ENCODE data around the gene EPN2. TPM values are rescaled to one million over a fixed set of nuclear protein-coding genes. Genes with fewer than 3 reads are reported as not detected.

Gene EPN2
- total RNA-seq, 1 experiment from 2014 or later = 57.8 TPM

GRCh38 chr17:19354748-19355147 is 117.6 kb downstream of the EPN2 start:
- Mint-ChIP-seq H3K27me3 (ENCODE audit: low read depth) (no peaks in the 10 kb centered on the region), H3K4me1 (no peaks in the 10 kb centered on the region), H3K36me3 (ENCODE audit: insufficient read depth in 1 of 3, low read depth in 3 of 3) (peaks cover 6 to 40% (median 39%) of the 10 kb centered on the region in 3 experiments; a peak in 6 of 7 replicates), H3K27ac (no peak overlapping the region), H3K4me3 (no peak overlapping the region), H3K9me3 (no peaks in the 10 kb centered on the region)
- no peak overlapping the region for H3K23ac ChIP-seq (ENCODE audit: insufficient read length, low read depth, low read length)
- no peak overlapping the region for H3K27ac ChIP-seq (ENCODE audit: insufficient read length, low read depth, low read length)
- no peak overlapping the region for H2BK15ac ChIP-seq (ENCODE audit: low read depth, low read length)
- H4K91ac ChIP-seq (ENCODE audit: insufficient read length, low read depth, low read length) = no peak overlapping the region
- H2AFZ ChIP-seq (ENCODE audit: low read length) = no peak overlapping the region
- H3K23me2 ChIP-seq (ENCODE audit: insufficient read length, low read depth, low read length, poor library complexity, severe bottlenecking) = no peaks in the 10 kb centered on the region
- no peaks in the 10 kb centered on the region for H3K79me1 ChIP-seq (ENCODE audit: insufficient read depth, low read depth, low read length, poor library complexity, severe bottlenecking)
- no peaks in the 10 kb centered on the region for H4K20me1 ChIP-seq (ENCODE audit: control insufficient read depth, insufficient read depth, insufficient read length)
- no peak overlapping the region for H3K56ac ChIP-seq (ENCODE audit: insufficient read length, low read depth, low read length)
- no peak overlapping the region for H3K4ac ChIP-seq (ENCODE audit: low read depth, low read length)
- no peak overlapping the region for H3K18ac ChIP-seq (ENCODE audit: insufficient read length, low read depth, low read length)
- no peak overlapping the region for H3K4me2 ChIP-seq (ENCODE audit: insufficient read depth, insufficient read length, low read length)
- no peak overlapping the region for H2AK5ac ChIP-seq (ENCODE audit: insufficient read length, low read length)
- H3T11ph ChIP-seq (ENCODE audit: low read length) = no peak overlapping the region
- no peak overlapping the region for H4K5ac ChIP-seq (ENCODE audit: insufficient read length, low read depth, low read length)
- TF ChIP-seq CTCF (conservative IDR thresholded peaks at IDR 0.05) = no peak
- no peak overlapping the region for H4K8ac ChIP-seq (replicated peaks; ENCODE audit: insufficient read length, low read depth, low read length)
- H2BK120ac ChIP-seq (ENCODE audit: low read depth, low read length, poor library complexity, severe bottlenecking) = no peak overlapping the region
- H3K4me1 ChIP-seq (ENCODE audit: insufficient read depth, low read length) = no peaks in the 10 kb centered on the region
- no peak overlapping the region for H3K9ac ChIP-seq (ENCODE audit: extremely low read depth, insufficient read length, low read length)
- H2BK12ac ChIP-seq (ENCODE audit: insufficient read length, low read depth, low read length) = no peak overlapping the region
- no peak for DNase-seq
- 0 out of 2 replicates have a peak, but pooled peaks cover 2% of the 10 kb centered on the region for H3K79me2 ChIP-seq (ENCODE audit: insufficient read depth, low read length)
- no peak overlapping the region for H2BK20ac ChIP-seq (ENCODE audit: low read depth, low read length, poor library complexity, severe bottlenecking)
- no peaks in the 10 kb centered on the region for H3K27me3 ChIP-seq (ENCODE audit: insufficient read depth, low read length)
- no peaks in the 10 kb centered on the region for H3K9me3 ChIP-seq (ENCODE audit: control insufficient read depth, low read depth, low read length)
- no peak overlapping the region for H2BK5ac ChIP-seq (ENCODE audit: insufficient read length, low read length)
- no CpG with 5 or more reads among the region's 6 CpGs for WGBS (ENCODE audit: extremely low coverage, insufficient read length, low lambda C conversion rate)
- H3K14ac ChIP-seq (ENCODE audit: insufficient read depth, low read length) = no peak overlapping the region

Data from H9 (cell line).